Measurements from ENCODE around the gene IMPA2. TPM values are rescaled to one million over a fixed set of nuclear protein-coding genes. Genes with fewer than 3 reads are reported as not detected.

The IMPA2 gene
- total RNA-seq, 2 donors from 2014 or later: 269 to 446 TPM

GRCh38 chr18:11980163-11980493, 1.2 kb upstream of the IMPA2 start:
- H3K4me1 ChIP-seq: peaks cover 40% of the 10 kb centered on the region
- H3K9me3 ChIP-seq: no peaks in the 10 kb centered on the region
- no peaks in the 10 kb centered on the region for H3K27me3 ChIP-seq
- TF ChIP-seq, protein P1, sequence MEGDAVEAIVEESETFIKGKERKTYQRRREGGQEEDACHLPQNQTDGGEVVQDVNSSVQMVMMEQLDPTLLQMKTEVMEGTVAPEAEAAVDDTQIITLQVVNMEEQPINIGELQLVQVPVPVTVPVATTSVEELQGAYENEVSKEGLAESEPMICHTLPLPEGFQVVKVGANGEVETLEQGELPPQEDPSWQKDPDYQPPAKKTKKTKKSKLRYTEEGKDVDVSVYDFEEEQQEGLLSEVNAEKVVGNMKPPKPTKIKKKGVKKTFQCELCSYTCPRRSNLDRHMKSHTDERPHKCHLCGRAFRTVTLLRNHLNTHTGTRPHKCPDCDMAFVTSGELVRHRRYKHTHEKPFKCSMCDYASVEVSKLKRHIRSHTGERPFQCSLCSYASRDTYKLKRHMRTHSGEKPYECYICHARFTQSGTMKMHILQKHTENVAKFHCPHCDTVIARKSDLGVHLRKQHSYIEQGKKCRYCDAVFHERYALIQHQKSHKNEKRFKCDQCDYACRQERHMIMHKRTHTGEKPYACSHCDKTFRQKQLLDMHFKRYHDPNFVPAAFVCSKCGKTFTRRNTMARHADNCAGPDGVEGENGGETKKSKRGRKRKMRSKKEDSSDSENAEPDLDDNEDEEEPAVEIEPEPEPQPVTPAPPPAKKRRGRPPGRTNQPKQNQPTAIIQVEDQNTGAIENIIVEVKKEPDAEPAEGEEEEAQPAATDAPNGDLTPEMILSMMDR (IDR thresholded peaks at IDR 0.05): no peak
- TF ChIP-seq POLR2A (IDR thresholded peaks at IDR 0.05): no peak
- WGBS, 2 donors: 1 to 4% methylated on average over 11 of the region's 11 CpGs
- peak overlapping the region; percentile 96 to 100 (median 98) for H3K27ac ChIP-seq
- DNase-seq (no peak), ATAC-seq (no peak)
- H3K4me3 ChIP-seq: no peak overlapping the region
- intact Hi-C loops (cut with DNase I): no loop called here
- H3K36me3 ChIP-seq (replicated peaks in 1 of 2; ENCODE audit: insufficient read depth in 1 of 2, low read depth in 2 of 2): no peaks in the 10 kb centered on the region

DNA sequence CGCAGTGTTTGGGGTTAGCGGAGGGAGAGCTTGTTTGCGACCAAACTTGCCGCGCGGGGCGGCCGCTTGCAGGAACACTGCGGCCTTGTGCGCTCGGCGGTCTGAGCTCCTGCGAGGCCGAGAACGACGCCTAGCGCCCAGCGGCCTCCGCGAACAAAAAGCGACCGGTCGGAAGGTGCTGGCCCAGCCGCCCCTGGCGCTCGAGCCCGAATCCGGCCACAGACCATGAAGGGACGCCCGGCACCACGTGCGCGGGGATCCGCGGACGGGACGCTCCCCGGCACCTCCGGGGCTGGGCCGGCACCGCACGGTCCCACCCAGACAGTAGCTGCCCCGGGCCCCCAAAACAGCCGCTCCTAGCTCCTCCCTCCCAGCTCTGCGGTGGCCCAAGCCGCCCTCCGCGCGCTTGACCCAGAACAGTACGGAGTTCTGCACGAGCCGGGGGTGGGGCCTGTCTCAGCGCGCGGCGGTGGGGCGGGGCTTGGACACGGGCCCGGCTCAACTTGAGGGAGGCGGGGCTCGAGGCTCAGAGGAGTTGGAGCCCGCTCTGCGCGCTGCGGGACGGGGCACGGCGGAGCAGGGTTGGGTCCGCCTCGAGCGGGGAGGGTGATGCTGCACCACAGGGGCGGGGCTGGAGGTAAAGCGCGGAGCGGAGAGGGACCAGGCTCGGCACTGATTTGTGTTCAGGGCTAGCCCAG, 664 bp upstream of the IMPA2 start:
- Histone ChIP-seq H3K36me3 (replicated peaks in 1 of 2; ENCODE audit: insufficient read depth in 1 of 2, low read depth in 2 of 2) (no peaks in the 10 kb centered on the region), H3K4me1 (peaks cover 45% of the 10 kb centered on the region), H3K27me3 (no peaks in the 10 kb centered on the region), H3K4me3 (peak overlapping the region in 1 of 2 donors; percentile 24), H3K27ac (peak overlapping the region; percentile 96 to 100 (median 98)), H3K9me3 (no peaks in the 10 kb centered on the region)
- 0 to 1% methylated on average over 10 to 72 of the region's 76 CpGs for WGBS, 2 donors
- TF ChIP-seq, protein P1 (IDR thresholded peaks at IDR 0.05): peak in 4 of 7 experiments; percentile 17 to 39 (median 26)
- peak; percentile 90 to 93 (median 91) for TF ChIP-seq POLR2A (IDR thresholded peaks at IDR 0.05)
- DNase-seq: peak; percentile 100
- ATAC-seq: peak; percentile 88
- intact Hi-C loops (cut with DNase I): no loop called here

DNA sequence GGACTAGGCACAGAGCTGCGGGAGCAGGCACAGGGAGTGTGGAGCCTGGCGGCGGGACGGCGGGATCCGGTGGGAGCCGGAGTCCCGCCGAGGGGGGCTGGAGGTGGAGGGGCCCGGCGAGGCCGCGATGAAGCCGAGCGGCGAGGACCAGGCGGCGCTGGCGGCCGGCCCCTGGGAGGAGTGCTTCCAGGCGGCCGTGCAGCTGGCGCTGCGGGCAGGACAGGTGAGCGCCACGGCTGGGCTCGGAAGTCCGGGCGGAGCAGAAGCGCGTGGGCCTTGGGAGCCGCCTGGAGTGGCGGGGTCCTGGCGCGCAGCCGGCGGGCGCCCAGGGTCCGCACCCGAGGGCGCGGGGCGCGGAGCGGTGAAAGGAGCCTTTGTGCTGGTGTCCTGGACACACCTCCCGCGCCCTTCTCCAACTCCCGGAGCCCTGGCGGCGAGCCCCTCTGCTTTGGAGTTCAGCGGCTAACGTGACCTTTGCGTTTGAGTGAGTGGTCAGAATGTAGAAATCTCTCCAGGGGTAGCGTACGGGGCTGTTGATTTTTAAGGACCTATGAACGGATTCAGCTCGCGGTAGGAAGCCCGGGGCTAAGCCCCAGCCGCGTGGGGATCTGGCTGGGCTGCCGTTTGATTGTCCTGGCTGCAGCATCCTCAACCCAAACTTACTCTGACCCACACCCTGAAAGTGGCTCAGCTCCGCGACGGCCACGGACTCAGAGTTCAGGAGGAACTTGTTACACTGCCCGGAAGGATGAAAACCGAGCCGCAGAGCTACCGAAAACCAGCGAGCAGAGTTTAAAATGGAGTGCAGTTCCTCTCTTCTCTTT, 448 bp downstream of the IMPA2 start:
- ATAC-seq (peak; percentile 10), DNase-seq (peak; percentile 52 to 62 (median 56))
- no peaks in the 10 kb centered on the region for H3K27me3 ChIP-seq
- intact Hi-C loops (cut with DNase I): no loop called here
- peak overlapping the region; percentile 58 to 59 for H3K4me3 ChIP-seq
- no peaks in the 10 kb centered on the region for H3K9me3 ChIP-seq
- WGBS, 2 donors: 0% methylated on average over 19 to 71 of the region's 71 CpGs
- H3K4me1 ChIP-seq: peaks cover 56% of the 10 kb centered on the region
- peak; percentile 85 to 97 (median 92) for TF ChIP-seq POLR2A (IDR thresholded peaks at IDR 0.05)
- TF ChIP-seq, protein P1 (IDR thresholded peaks at IDR 0.05): peak in 1 of 7 experiments; percentile 12
- H3K27ac ChIP-seq: peak overlapping the region; percentile 93 to 100 (median 98)
- H3K36me3 ChIP-seq (replicated peaks in 1 of 2; ENCODE audit: insufficient read depth in 1 of 2, low read depth in 2 of 2): no peaks in the 10 kb centered on the region

GRCh38 chr18:11982981-11983380, 1.7 kb downstream of the IMPA2 start:
- Histone ChIP-seq H3K4me3 (peak overlapping the region; percentile 36 to 59), H3K4me1 (peaks cover 68% of the 10 kb centered on the region), H3K27me3 (no peaks in the 10 kb centered on the region), H3K9me3 (no peaks in the 10 kb centered on the region), H3K36me3 (replicated peaks in 1 of 2; ENCODE audit: insufficient read depth in 1 of 2, low read depth in 2 of 2) (no peaks in the 10 kb centered on the region), H3K27ac (peak overlapping the region; percentile 29 to 100 (median 98))
- WGBS, 2 donors: 15 to 21% methylated on average over 4 of the region's 4 CpGs
- intact Hi-C loops (cut with DNase I): no loop called here
- ATAC-seq (no peak), DNase-seq (no peak)
- TF ChIP-seq POLR2A (IDR thresholded peaks at IDR 0.05): no peak
- TF ChIP-seq, protein P1 (IDR thresholded peaks at IDR 0.05): no peak

Data from body of pancreas (tissue), 4 donors.